ENCODE measurements around the gene LAMTOR1. TPM values are rescaled to one million over a fixed set of nuclear protein-coding genes. Genes with fewer than 3 reads are reported as not detected.
A peak's percentile ranks its signal among the peaks of the same experiment; 100 is the strongest.
"Not testable (repeated sequence)": the region's sequence is repeated elsewhere in the genome, so short reads cannot be mapped to it uniquely, and the experiment has no call there.

Gene LAMTOR1
- 100 to 1,000 TPM in 3 of 4 donors, 10 to 100 TPM in 1; 87.2 to 123 (median 120) TPM for total RNA-seq
- 100 to 1,000 TPM; 132 to 256 (median 228) TPM for polyA plus RNA-seq

DNA sequence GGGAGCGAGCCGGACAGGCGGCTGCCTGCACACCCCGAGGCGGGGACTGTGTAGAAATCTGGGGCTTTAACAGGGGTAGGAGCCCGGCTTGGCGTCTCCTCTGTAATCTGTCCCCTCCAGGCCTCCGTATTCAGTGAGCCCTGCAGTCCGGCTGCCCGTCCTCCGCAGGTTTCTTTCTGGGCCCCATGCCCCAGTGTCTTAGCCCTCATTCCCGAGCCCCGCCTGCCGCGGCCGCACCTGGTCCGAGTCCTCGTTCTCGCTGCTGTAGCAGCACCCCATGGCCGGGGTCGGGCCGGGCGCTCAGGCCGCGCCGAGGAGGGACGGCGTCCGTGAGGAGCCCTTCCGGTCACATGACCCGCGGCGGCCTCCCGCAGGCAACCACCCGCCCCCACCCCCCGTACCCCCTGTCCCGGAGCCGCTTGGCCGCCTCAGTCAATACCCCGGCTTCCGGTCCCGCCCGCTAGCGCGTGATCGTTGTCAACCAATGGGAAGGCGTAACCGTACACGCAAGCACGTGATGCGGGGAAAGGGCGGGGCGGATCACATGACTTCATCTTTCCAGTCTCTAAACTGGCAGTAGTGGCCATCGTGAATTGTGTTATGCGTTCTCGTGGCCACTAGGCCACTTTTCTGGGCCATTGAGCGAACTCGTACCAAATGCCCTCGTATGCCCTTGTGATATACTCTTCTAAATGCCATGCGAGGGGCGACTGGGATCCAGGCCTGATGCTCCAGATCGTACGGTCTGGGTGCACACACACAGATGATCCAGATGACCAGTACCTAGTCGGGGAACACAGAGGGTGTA, at the start of gene LAMTOR1:
TSS of gene LAMTOR1 (minus strand) at position 352 of the 808 bp plus-strand sequence. CDS start at position 279, 73 bp downstream.
- TF ChIP-seq POLR2AphosphoS5 (IDR thresholded peaks at IDR 0.05) = peak; percentile 78 to 96 (median 86)
- TF ChIP-seq POLR2A (IDR thresholded peaks at IDR 0.05) = peak; percentile 42 to 84
- TF ChIP-seq EP300 (IDR thresholded peaks at IDR 0.05) = peak in 1 of 4 donors; percentile 69
- TF ChIP-seq, protein P1, sequence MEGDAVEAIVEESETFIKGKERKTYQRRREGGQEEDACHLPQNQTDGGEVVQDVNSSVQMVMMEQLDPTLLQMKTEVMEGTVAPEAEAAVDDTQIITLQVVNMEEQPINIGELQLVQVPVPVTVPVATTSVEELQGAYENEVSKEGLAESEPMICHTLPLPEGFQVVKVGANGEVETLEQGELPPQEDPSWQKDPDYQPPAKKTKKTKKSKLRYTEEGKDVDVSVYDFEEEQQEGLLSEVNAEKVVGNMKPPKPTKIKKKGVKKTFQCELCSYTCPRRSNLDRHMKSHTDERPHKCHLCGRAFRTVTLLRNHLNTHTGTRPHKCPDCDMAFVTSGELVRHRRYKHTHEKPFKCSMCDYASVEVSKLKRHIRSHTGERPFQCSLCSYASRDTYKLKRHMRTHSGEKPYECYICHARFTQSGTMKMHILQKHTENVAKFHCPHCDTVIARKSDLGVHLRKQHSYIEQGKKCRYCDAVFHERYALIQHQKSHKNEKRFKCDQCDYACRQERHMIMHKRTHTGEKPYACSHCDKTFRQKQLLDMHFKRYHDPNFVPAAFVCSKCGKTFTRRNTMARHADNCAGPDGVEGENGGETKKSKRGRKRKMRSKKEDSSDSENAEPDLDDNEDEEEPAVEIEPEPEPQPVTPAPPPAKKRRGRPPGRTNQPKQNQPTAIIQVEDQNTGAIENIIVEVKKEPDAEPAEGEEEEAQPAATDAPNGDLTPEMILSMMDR (IDR thresholded peaks at IDR 0.05) = peak; percentile 43 to 72 (median 66)
- Histone ChIP-seq H3K4me3 (peak within 1 kb of the TSS; percentile 81 to 96 (median 86)), H3K27ac (peak within 1 kb of the TSS; percentile 94 to 96 (median 95)), H3K36me3 (peaks cover 8 to 28% (median 10%) of the 10 kb centered on the region in 4 donors), H3K27me3 (no peaks in the 10 kb centered on the region), H3K4me1 (peaks cover 0 to 41% (median 31%) of the 10 kb centered on the region in 4 donors), H3K9me3 (no peaks in the 10 kb centered on the region)
- peak; percentile 100 for DNase-seq
- intact Hi-C loops (cut with DNase I) = no loop called here
- WGBS, 2 donors = 4 to 5% methylated on average over 64 of the region's 64 CpGs

DNA sequence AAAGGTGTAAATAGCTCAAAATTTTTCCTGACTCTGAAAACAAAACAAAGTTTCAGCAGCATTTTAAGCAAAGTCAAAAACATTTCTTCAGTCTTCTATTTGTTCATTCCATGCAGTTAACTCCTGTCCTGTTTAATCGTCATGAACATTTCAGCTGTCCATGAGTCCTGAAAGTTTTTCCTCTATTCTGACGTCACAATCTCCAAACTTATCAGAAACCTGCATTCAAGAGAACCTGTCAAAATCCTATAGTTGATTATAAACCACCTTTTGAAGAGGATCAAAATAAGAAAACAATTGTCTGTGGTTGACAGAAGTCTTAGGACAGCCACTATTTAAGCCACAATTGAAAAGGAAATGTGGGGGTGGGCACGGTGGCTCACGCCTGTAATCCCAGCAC, 47.8 kb upstream of the LAMTOR1 start:
- no peaks in the 10 kb centered on the region for H3K36me3 ChIP-seq
- no peak overlapping the region for H3K4me3 ChIP-seq
- H3K4me1 ChIP-seq = no peaks in the 10 kb centered on the region
- no peaks in the 10 kb centered on the region for H3K27me3 ChIP-seq
- no peak overlapping the region for H3K27ac ChIP-seq
- intact Hi-C loops (cut with DNase I) = no loop called here
- DNase-seq = no peak
- WGBS, 2 donors = 75 to 85% methylated on average over 4 of the region's 4 CpGs
- no peak for TF ChIP-seq POLR2A (IDR thresholded peaks at IDR 0.05)
- TF ChIP-seq EP300 (IDR thresholded peaks at IDR 0.05) = no peak
- TF ChIP-seq, protein P1 (IDR thresholded peaks at IDR 0.05) = no peak
- H3K9me3 ChIP-seq = no peaks in the 10 kb centered on the region

DNA sequence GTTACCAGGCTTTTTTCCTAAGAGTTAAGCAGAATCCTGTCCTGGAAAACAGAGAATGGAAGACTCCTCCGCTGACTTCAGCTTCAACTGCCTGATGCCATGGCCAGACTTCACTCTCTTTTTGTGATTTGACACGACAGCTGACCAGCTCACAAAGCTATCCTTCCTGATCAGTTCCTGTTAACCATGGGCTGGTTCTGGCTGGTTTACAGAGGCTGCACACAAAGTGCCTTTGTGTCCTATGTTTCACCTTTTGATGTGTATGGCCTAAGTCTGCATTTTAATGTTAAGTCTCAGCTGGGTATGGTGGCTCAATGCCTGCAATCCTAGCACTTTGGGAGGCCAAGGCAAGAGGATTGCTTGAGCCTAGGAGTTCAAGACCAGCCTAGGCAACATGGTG, 43.5 kb upstream of the LAMTOR1 start:
- Histone ChIP-seq H3K4me1 (no peaks in the 10 kb centered on the region), H3K27me3 (no peaks in the 10 kb centered on the region), H3K36me3 (no peaks in the 10 kb centered on the region), H3K9me3 (no peaks in the 10 kb centered on the region), H3K4me3 (no peak overlapping the region), H3K27ac (no peak overlapping the region)
- 38 to 41% methylated on average over 2 of the region's 2 CpGs for WGBS, 2 donors
- TF ChIP-seq POLR2AphosphoS5 (IDR thresholded peaks at IDR 0.05) = no peak
- TF ChIP-seq, protein P1 (IDR thresholded peaks at IDR 0.05) = no peak
- intact Hi-C loops (cut with DNase I) = loop anchor here (5.0 kb wide), 1 partner anchor 119 kb away; no protein-coding TSS in a partner anchor
- no peak for DNase-seq

DNA sequence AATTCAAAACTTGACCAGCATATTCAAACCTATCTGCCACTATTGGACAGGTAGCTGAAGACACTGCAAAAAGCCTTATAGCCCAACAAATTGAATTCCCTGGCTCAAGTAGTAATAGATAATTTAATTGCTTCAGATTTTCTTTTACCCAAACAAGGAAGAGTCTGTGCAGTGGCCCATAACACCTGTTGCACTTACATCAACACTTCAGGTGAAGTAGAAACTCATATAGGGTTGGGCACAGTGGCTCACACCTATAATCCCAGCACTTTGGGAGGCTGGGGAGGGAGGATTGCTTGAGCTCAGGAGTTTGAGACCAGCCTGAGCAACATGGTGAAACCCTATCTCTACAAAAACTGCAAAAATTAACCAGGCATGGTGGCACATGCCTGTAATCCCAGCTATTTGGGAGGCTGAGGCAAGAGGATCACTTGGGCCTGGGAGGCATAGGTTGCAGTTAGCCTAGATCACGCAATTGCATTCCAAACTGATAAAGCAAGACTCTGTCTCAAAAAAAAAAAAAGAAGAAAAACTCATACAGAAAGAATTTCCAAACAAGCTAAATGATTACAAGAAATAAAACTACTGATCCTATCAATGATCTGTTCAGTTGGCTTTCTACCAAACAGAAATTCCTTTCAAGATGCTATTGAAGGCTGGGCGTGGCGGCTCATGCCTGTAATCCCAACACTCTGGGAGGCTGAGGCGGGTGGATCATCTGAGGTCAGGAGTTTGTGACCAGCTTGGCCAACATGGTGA, 41.9 kb upstream of the LAMTOR1 start:
- no peaks in the 10 kb centered on the region for H3K9me3 ChIP-seq
- no peak overlapping the region for H3K4me3 ChIP-seq
- H3K36me3 ChIP-seq = no peaks in the 10 kb centered on the region
- intact Hi-C loops (cut with DNase I) = loop anchor here (2.0 to 5.0 kb wide), 2 partner anchors 118 to 168 kb away; no protein-coding TSS in a partner anchor
- TF ChIP-seq POLR2A (IDR thresholded peaks at IDR 0.05) = no peak
- TF ChIP-seq, protein P1 (IDR thresholded peaks at IDR 0.05) = no peak
- no peak for TF ChIP-seq POLR2AphosphoS5 (IDR thresholded peaks at IDR 0.05)
- TF ChIP-seq EP300 (IDR thresholded peaks at IDR 0.05) = no peak
- H3K27me3 ChIP-seq = no peaks in the 10 kb centered on the region
- no peaks in the 10 kb centered on the region for H3K4me1 ChIP-seq
- H3K27ac ChIP-seq = no peak overlapping the region
- no peak for DNase-seq
- 46 to 79% methylated on average over 4 of the region's 4 CpGs for WGBS, 2 donors

DNA sequence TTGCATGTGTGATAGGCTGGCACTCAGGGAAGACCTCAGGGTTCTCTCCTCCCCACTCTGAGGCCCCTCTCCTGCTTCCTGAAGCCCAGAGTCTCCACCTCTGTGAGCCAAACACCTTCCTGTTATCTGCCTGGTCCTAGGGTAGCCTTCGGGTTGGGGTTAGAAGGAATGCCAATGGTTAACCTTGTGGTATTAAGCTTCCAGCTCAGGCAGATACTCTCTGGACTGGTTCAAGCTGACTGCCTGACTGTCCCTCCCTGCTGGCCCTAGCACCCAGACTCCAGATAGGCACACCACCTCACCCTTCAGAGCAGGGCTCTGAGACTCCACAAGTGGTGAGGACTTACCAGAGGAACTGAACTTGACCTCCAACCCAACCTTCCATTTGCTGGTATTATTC, 39.4 kb upstream of the LAMTOR1 start:
- H3K36me3 ChIP-seq; H3K4me1 ChIP-seq; DNase-seq; H3K27me3 ChIP-seq; H3K27ac ChIP-seq; intact Hi-C loops (cut with DNase I); H3K4me3 ChIP-seq; H3K9me3 ChIP-seq: not testable (repeated sequence)
- 26 to 90% methylated on average over 1 of the region's 1 CpG for WGBS, 2 donors

DNA sequence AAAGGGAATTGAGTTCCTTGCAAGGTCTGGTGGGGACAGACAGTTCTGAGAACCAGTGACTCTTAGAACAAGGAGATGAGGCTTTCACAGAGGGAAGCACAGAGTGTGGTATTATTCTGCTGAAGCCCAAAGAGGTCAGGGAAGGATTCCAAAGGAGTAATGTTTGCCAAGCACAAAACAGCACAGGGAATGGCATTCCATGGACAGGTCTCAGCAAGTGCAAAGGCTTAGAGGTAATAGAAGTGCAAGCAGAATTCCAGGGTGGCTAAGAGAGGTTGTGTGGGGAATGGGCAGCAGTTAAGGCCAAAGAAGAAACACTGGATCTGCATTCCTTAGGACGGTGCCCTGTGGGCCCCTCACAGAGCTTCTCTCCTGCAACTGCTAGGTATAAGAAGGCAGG, 39.0 kb upstream of the LAMTOR1 start:
- H3K9me3 ChIP-seq; H3K4me3 ChIP-seq; H3K36me3 ChIP-seq; DNase-seq; intact Hi-C loops (cut with DNase I); H3K27me3 ChIP-seq; H3K4me1 ChIP-seq; H3K27ac ChIP-seq: not testable (repeated sequence)
- 68 to 80% methylated on average over 1 of the region's 1 CpG for WGBS, 2 donors
